TTC549 (cell line): ENCODE measurements around the gene ADRM1.

Source experiments
- FAIRE-seq: peaks from 2 replicates; lab custom pipeline; 2012; peaks lifted over from hg19 to GRCh38; lab: Jason Lieb, UNC

ADRM1 gene

GRCh38 chr20:62298577-62299249, 4.1 kb upstream of the ADRM1 start:
- no peak for FAIRE-seq

- FAIRE-seq, result no peak
Observed at GRCh38 chr20:62299666-62300236, 3.0 kb upstream of the ADRM1 start.

- FAIRE-seq, result no peak
Observed at GRCh38 chr20:62300319-62300718, 2.5 kb upstream of the ADRM1 start.

- no peak for FAIRE-seq
Observed at GRCh38 chr20:62301111-62301668, 1.6 kb upstream of the ADRM1 start.

GRCh38 chr20:62301773-62302340, 940 bp upstream of the ADRM1 start:
- FAIRE-seq, result no peak

DNA sequence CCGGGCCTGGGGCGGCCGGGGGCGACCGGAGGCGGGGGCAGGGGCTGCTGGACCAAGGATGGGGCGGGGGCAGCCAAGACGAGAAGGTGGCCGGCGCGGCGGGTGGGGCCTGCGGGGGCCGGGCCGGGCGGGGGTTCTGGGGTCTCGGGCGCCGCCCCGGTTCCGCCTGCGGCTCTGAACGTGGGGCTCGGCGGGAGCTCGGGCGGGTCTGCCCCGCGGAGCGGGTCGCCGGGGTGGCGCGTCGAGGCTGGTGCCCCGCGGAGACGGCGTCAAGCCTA, 204 bp downstream of the ADRM1 start:
- no peak for FAIRE-seq

- no peak for FAIRE-seq
Observed at GRCh38 chr20:62303340-62304226, 786 bp downstream of the ADRM1 start.

DNA sequence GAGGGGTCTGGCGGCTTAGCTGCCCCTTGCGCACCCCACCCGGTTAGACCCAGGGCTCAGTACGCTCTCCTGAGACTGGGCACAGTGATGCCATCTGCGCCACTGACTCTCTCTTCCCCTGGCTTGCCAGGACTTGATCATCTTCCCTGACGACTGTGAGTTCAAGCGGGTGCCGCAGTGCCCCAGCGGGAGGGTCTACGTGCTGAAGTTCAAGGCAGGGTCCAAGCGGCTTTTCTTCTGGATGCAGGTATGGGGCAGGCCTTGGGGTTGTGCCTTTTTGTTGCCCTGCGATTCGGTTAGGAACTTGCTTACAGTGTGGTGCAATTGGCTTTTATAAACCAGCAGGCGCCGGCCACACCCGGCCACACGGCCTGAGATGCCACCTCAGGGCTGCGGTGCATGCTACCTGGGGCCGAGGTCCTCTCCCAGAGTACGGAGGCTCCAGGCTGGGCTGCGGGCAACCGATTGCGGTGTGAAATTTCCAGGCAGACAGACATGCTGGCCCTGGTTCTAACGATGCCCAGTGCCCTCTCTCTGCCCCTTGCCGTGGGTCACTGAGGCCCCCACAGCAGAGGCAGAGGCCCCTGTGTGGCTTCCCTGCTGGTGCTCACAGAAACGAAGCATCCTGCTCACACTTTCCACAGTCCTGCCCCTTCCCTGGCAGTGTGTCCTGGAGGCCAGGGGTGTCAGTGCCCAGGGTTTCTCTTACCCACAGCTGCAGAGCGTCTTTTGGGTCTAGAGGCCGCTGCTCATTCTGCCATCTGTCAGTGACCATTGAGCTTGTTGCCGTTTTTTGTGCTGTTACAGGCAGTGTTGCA, 1.7 kb downstream of the ADRM1 start:
- no peak for FAIRE-seq

GRCh38 chr20:62305149-62305764, 2.5 kb downstream of the ADRM1 start:
- FAIRE-seq, result no peak

DNA sequence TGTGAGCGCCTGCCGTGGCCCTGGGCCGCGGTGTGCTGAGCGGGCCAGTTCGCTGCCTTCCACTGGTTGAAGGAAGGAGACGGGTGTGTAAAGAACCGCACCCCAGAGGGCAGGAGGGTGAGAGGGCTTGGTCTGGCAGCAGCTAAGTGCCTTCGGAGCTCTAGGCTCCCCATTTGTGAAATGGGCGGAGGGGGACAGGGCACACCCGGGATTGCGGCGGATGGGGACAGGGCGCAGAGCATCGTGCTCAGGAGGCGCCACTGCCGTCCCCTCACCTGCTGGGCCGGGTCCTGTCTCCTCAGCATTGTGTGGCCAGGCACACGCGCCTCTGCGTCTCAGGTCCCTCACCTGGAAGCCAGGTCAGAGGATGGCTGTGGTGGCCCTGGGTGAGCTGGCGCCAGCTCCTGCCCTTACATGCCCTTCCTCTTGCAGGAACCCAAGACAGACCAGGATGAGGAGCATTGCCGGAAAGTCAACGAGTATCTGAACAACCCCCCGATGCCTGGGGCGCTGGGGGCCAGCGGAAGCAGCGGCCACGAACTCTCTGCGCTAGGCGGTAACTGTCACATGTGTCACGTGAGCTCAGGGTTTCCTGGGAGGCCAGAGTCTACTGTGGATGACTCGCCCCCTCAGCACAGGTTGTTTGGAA, 3.1 kb downstream of the ADRM1 start:
- FAIRE-seq, result no peak

DNA sequence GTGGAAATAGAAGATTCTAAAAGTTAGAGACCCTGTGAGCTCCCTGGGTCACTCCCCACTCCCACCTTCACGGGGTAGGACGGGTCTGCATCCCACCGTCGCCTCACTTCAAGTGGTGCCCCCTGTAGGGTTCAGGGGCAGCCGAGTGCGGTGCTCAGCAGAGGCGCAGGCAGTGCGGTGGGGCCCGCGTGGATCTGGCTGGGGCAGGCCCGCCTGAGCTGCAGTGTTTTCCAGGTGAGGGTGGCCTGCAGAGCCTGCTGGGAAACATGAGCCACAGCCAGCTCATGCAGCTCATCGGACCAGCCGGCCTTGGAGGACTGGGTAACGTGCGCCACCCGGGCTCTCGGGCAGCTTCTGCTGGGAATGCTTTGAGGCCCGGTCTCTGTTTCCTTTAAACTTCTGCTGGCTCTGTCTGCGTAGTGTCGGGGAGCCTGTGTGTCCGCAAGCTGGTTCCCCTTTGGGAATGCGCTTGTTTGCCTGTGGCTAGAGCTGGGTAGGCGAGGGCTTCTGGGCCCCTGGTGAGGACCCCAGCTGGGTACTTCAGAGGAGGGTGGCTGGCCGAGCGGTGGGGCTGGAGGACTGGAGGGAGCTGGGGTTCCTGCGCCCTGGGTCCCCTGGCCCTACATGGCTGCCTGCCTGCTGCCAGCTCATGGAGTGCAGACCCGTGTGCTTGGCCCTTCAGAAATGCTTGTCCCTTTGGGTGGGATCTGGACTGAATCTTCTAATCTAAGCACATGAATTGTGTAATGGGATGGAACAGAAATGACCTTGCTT, 3.8 kb downstream of the ADRM1 start:
- no peak for FAIRE-seq

- FAIRE-seq, result no peak
Observed at GRCh38 chr20:62307226-62308101, 4.7 kb downstream of the ADRM1 start.

DNA sequence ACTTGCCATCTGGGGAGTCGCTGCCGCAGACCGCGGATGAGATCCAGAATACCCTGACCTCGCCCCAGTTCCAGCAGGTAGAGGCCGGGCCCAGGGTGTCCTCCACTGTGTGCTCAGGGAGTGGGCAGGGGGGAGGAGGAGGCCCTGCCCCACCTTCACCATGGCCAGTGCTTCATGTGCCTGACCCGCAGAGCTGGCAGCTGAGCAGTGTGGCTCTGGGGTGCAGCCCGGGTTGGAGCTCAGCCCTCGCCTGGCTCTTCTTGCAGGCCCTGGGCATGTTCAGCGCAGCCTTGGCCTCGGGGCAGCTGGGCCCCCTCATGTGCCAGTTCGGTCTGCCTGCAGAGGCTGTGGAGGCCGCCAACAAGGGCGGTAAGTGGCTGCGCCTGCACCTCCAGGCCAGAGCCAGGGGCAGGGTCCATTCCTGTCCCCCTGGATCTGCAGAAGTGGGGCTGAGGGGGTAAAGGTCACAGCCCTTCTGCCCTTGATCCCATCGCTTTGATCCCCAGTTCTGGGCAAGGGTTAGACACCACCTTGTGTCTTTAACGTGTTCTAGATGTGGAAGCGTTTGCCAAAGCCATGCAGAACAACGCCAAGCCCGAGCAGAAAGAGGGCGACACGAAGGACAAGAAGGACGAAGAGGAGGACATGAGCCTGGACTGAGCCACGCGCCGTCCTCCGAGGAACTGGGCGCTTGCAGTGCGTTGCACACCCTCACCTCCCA, 5.5 kb downstream of the ADRM1 start:
- FAIRE-seq, result no peak

GRCh38 chr20:62309198-62309944, 6.6 kb downstream of the ADRM1 start:
- no peak for FAIRE-seq

DNA sequence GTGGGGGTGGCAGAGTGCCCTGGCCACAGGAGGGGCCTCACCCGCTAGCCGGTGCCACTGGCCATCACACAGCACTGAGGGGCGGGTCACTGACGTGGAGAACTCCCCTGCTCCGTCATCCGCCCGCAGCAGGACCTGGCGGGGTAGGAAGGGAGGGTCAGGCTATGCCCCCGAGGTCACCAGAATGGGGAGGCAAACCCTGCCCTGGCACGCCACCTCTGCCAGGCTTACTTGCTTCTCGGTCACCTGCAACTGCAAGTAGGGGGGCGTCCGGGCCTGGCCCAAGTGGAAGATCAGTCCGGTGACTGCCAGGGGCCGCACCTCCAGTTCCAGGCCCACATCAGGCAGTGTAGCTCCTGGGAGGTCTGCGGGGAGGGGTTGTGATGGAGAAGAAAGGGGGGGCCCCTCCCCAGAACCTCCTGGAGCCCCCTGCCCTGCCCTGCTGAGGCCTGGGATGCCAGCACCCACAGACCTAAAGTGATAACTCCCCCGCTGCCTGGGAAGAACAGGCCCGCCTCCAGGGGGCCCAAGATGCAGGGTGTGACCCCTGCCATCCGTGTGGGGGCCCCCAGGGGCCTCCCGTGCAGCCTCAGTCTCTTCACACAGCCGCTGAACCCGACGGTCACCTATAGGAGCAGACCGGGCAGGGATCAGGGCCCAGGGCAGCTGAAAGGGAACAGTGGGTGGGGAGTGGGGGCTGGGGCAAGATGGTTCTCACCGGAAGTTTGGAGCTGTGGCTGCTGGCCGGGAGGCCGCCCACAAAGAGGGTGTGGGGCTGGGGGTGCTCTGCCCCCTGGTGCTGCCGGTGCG, 7.4 kb downstream of the ADRM1 start:
- FAIRE-seq, result no peak

GRCh38 chr20:62310757-62311121, 7.9 kb downstream of the ADRM1 start:
- no peak for FAIRE-seq

- FAIRE-seq, result no peak
Observed at GRCh38 chr20:62311150-62311549, 8.4 kb downstream of the ADRM1 start.
